Measurements from ENCODE around the gene MFRP.

GRCh38 chr11:119357074-119357473 lies 10.6 kb upstream of the MFRP start:
- TF ChIP-seq CTCF (IDR thresholded peaks at IDR 0.05), result no peak
- no peak for TF ChIP-seq POLR2A (IDR thresholded peaks at IDR 0.05)
